HL-60/S4 treated with phorbol 12-myristate 13-acetate at 8.2 ng/mL for 4 days and 3 days (cell line): ENCODE results near the gene SLC9B1.
"Not testable (repeated sequence)": the region's sequence is repeated elsewhere in the genome, so short reads cannot be mapped to it uniquely, and the experiment has no call there.

Experiments used
- in situ Hi-C: fragments of 300-500 bp; cut with MboI; formaldehyde crosslinking; loops from 2 replicates; pipeline ENCODE4 v1.15.0; 2022; ENCODE audit warnings: low sequenced_read_pairs

Gene SLC9B1

DNA sequence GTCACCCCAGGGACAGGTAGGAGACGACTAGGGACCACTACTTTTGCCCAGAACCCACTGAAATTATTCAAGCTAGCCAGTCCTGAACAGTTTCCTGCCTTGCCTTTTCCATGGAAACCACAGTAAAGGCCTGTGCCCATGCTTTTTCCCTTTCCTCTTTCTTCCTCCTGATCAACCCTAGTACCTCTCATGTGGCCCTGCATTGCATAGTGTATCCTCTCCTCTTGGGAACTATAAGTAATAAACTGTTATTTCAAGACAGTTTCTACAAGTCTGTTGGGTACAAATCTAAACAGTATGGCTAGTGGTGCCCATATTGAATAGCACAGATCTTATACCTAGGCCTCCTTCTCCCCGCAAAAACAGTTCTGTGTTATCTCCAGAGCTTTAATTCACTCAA is 136.2 kb downstream of the SLC9B1 start:
- in situ Hi-C loops: no loop called here

- in situ Hi-C loops: no loop called here
These were observed 138.2 kb downstream of the SLC9B1 start for GRCh38 chr4:102881343-102881742.

DNA sequence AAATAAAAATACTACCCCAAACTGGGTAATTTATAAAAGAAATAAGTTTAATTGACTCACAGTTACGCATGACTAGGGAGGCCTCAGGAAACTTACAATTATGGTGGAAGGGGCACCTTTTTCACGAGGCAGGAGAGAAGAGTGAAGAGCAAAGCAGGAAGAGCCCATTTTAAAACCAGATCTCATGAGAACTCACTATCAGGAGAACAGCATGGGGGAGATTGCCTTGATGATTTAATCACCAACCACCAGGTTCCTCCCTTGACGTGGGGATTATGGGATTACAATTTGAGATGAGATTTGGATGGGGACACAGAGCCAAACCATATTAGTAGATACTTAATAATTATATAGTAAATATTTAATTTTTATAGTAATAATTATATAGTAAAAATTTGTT is 140.6 kb downstream of the SLC9B1 start:
- in situ Hi-C loops: no loop called here

- in situ Hi-C loops: not testable (repeated sequence)
These were observed 141.2 kb downstream of the SLC9B1 start for GRCh38 chr4:102878349-102878748.

- in situ Hi-C loops: not testable (repeated sequence)
These were observed 141.9 kb downstream of the SLC9B1 start for GRCh38 chr4:102877477-102878106.

DNA sequence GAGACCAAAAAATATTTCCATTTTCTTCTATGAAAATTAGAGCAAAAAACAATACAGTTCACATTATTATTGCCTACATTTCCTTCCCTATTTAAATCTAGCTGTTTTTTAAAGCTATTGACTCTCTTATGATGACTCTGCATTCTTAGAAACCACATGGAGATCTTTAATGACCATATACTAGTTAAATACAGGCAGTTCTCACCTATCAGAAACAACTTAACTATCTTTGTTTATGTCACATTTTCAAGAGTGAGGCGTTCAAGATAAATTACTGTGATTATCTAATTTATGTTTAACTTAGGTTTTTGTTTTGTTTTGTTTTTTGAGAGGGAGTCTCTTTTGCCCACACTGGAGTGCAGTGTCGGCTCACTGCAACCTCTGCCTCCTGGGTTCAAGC is 147.7 kb downstream of the SLC9B1 start:
- in situ Hi-C loops: no loop called here

DNA sequence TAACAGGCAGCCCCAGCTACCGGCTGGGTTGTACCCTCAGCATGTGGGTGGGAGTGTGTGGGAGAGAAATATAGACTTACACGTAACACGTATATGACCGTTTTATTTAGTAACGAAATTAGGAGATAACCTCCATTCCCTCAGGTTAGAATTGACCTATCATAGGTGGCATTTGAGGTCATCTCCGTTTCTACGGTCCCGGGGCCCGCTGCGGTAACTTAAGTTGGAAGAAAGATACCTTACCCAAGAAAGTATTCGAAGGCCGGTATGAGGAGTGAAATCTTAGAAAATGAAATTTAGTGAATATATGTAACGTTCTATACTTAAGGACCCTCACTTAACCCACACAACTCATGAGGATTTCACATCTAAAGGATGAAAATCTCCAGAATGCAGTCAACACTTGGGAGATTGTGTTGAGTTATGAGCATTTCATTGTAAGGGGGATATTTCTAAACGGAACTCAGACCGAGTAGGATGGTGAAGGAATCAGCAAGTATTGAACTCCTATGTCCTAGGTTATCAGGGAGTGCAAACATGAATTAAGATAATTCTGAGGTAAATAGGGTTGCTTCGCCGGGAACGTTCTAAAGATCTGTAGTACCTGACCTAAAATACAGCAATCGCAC is 149.8 kb downstream of the SLC9B1 start:
- in situ Hi-C loops: no loop called here

- in situ Hi-C loops: no loop called here
These were observed 150.5 kb downstream of the SLC9B1 start, which contains the start of gene CISD2 for GRCh38 chr4:102868781-102869568. Gene CISD2, plus strand, starts transcription at chr4:102868992. Its CDS starts 93 bp downstream, at chr4:102869085.

DNA sequence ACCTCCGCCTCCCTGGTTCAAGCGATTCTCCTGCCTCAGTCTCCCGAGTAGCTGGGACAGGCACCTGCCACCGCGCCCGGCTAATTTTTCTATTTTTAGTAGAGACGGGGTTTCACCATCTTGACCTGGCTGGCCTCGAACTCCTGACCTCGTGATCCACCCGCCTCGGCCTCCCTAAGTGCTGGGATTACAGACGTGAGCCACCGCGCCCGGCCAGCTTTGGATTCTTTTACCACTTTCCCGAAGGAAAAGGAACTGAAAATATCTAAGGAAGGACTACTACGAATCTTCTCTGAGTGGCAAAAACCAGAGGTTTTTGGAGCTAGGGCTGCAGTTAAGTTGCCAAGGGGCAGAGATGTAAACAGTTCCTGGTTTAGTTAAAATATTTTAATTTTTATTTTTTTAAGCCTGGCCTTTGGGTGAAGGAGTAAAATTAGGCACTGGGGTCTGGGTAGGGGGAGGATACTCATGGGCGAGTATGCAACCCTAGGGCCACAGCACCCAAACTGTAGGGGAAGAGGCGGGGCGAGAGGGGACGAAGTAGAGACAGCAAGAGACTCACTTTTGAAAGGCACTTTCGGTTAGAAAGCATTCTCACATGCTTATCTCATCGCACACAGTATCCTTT is 151.2 kb downstream of the SLC9B1 start:
- in situ Hi-C loops: no loop called here

DNA sequence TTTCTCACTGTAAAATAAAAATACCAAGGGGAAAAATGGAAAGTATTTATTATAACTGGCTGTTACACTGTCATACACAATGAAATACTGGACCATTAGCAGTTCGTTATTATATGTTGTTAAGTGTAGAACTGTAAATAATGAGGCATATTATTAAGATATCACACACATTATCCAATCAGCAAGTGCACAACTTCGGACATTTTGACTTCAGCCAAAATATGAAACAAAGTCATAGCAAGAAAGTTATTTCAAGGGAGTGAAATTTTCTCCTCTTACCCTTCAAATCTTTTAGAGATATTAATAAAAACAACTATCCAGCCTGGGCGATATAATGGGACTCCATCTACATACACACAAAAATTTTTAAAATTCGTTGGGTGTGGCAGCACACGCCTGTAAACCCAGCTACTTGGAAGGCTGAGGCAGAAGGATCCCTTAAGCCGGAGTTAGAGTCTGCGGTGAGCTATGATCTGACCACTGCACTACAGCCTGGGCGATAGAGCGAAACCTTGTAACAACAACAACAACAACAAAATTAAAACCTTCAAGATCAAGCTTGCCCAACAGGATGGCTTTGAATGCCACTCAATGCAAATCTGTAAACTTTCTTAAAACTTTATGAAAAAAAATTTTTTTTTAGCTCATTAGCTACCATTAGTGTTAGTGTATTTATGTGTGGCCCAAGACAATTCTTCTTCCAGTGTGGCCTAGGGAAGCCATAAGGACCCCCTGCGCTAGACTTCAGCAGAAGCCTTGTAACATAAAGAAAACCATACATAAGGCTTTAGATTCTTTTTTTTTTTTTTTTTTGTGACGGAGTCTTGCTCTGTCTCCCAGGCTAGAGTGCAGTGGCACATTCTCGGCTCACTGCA is 152.0 kb downstream of the SLC9B1 start:
- in situ Hi-C loops: no loop called here

- in situ Hi-C loops: not testable (repeated sequence)
These were observed 154.2 kb downstream of the SLC9B1 start for GRCh38 chr4:102865327-102865726.

GRCh38 chr4:102862747-102863146 is 156.8 kb downstream of the SLC9B1 start:
- in situ Hi-C loops: no loop called here

DNA sequence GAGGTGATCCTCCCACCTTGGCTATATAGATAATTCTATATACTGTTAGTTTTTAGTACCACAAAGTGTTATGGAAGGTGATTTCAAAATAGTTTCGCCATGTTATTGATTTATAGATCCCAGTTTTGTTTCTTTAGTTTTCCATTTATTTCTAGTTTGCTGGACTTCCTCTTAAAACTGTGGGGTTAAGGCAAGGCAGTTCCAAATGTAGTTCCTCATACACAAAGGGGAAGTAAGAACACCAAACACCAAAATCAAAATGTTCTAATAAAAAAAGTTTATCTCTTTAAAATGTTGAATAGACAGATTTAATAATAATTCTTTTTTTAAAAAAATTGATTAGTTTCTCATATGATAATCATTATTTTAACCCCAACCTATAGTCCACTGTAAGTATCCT is 157.5 kb downstream of the SLC9B1 start:
- in situ Hi-C loops: no loop called here

- in situ Hi-C loops: no loop called here
These were observed 158.7 kb downstream of the SLC9B1 start for GRCh38 chr4:102860611-102861324.

DNA sequence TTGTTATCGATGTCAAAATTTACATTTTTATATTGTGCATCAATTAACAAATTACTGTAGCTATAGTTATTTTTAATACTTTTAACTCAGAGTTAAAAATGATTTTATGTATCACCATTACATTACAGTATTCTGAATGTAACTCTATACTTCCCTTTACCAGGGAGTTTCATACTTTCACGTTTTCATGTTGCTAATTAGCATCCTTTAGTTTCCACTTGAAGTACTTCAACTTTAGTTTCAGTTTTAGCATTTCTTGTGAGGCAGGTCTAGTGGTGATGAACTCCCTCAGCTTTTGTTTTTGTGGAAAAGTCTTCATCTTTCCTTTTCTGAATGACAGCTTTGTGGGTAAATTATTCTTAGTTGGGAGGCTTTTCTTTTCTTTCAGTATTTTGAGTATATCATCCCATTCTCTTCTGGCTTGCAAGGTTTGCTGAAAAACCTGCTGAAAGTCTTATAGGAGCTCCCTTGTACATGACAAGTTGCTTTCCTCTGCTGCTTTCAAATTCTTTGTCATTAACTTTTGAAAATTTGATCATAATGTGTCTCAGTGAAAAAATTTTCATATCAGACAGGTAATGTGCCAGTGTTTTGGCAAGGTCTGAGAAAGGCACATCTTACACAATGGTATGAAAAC is 160.6 kb downstream of the SLC9B1 start:
- in situ Hi-C loops: no loop called here
